IMR-90 (cell line): Measurements from ENCODE around the gene SAMM50. TPM values are rescaled to one million over a fixed set of nuclear protein-coding genes. Genes with fewer than 3 reads are reported as not detected.

ENCODE experiments used
- ATAC-seq: fragments of 200-7000 bp; cut with Tn5 transposase; 2 replicates; pipeline ENCODE4 v1.9.1; 2020; ENCODE audit warnings: low read depth, mild to moderate bottlenecking, moderate library complexity
- BruUV-seq: library from RNA; stranded (reverse); fragments of 400-500 nt; replicated peaks from 2 replicates; lab custom pipeline; 2021; lab: Mats Ljungman, UMichigan
- CTCF ChIA-PET: fragments of 300-600 bp; formaldehyde crosslinking; extraction: SDS; loops from one replicate; lab custom pipeline; 2021; ENCODE audit warnings: antibody characterized with exemption; lab: Yijun Ruan, JAX
- POLR2A ChIA-PET: fragments of 300-600 bp; sonication (Branson Sonifier 250); formaldehyde crosslinking; loops from one replicate; lab custom pipeline; 2022; ENCODE audit warnings: antibody characterized with exemption; ENCODE audit not compliant: unreplicated experiment; lab: Charles Lee
- DNase-seq: peaks from one replicate; pipeline ENCODE4 v3.0.0; 2013
- H2AFZ ChIP-seq: replicated peaks from 2 replicates; pipeline ENCODE3; 2013; ENCODE audit warnings: low read length, mild to moderate bottlenecking; ENCODE audit not compliant: poor library complexity
- H2AK5ac ChIP-seq: 2 replicates; pipeline ENCODE4 v1.6.1; 2013; ENCODE audit warnings: low read depth, low read length, inconsistent platforms
- H2AK9ac ChIP-seq: replicated peaks from 2 replicates; pipeline ENCODE3; 2013; ENCODE audit warnings: mild to moderate bottlenecking, low read depth, low read length, moderate library complexity; ENCODE audit not compliant: poor library complexity
- H2BK120ac ChIP-seq: 2 replicates; pipeline ENCODE4 v1.6.1; 2013; ENCODE audit warnings: low read depth, low read length, inconsistent platforms
- H2BK15ac ChIP-seq: 3 replicates; pipeline ENCODE4 v1.6.1; 2013; ENCODE audit warnings: low read depth, low read length, inconsistent platforms
- H2BK20ac ChIP-seq: 2 replicates; pipeline ENCODE4 v1.6.1; 2013; ENCODE audit warnings: low read depth, mild to moderate bottlenecking, inconsistent platforms, low read length, moderate library complexity
- H2BK5ac ChIP-seq: 2 replicates; pipeline ENCODE4 v1.6.1; 2013; ENCODE audit warnings: mild to moderate bottlenecking, low read depth, low read length, inconsistent platforms; ENCODE audit not compliant: poor library complexity, severe bottlenecking
- H3K14ac ChIP-seq: replicated peaks from 2 replicates; pipeline ENCODE4 v1.6.1; 2013; ENCODE audit warnings: low read depth, low read length, inconsistent platforms
- H3K18ac ChIP-seq: 2 replicates; pipeline ENCODE4 v1.6.1; 2013; ENCODE audit warnings: low read depth, low read length, control low read depth
- H3K23ac ChIP-seq: 2 replicates; pipeline ENCODE4 v1.6.1; 2013; ENCODE audit warnings: low read depth, low read length, inconsistent platforms
- H3K27ac ChIP-seq: 2 replicates; pipeline ENCODE4 v1.5.1; 2013; ENCODE audit warnings: mild to moderate bottlenecking, control low read depth, low read length; ENCODE audit not compliant: insufficient read depth
- H3K27me3 ChIP-seq: 2 replicates; pipeline ENCODE4 v1.6.1; 2013; ENCODE audit warnings: low read length; ENCODE audit not compliant: control insufficient read depth, insufficient read depth
- H3K36me3 ChIP-seq: 2 replicates; pipeline ENCODE4 v1.6.1; 2013; ENCODE audit warnings: low read length, mixed read lengths; ENCODE audit not compliant: control insufficient read depth, insufficient read depth
- H3K4ac ChIP-seq: 2 replicates; pipeline ENCODE4 v1.6.1; 2013; ENCODE audit warnings: low read depth, low read length, inconsistent platforms
- H3K4me1 ChIP-seq: 2 replicates; pipeline ENCODE4 v1.6.1; 2013; ENCODE audit warnings: low read length, mixed read lengths; ENCODE audit not compliant: control insufficient read depth, insufficient read depth
- H3K4me2 ChIP-seq: 2 replicates; pipeline ENCODE4 v1.6.1; 2013; ENCODE audit warnings: low read depth, mild to moderate bottlenecking, control low read depth, low read length, moderate library complexity
- H3K4me3 ChIP-seq: 2 replicates; pipeline ENCODE4 v1.5.1; 2013; ENCODE audit warnings: low read depth, mild to moderate bottlenecking, control low read depth, low read length, moderate library complexity; ENCODE audit not compliant: insufficient read depth
- H3K56ac ChIP-seq: 2 replicates; pipeline ENCODE4 v1.6.1; 2013; ENCODE audit warnings: low read length, inconsistent platforms; ENCODE audit not compliant: insufficient read depth; ENCODE audit errors: extremely low read depth
- H3K79me1 ChIP-seq, 2 experiments: 2 replicates each; pipeline ENCODE4 v1.6.1; 2013; ENCODE audit warnings: low read length in 2 of 2, inconsistent platforms in 1 of 2, low read depth in 1 of 2
- H3K9ac ChIP-seq: 2 replicates; pipeline ENCODE4 v1.6.1; 2013; ENCODE audit warnings: low read depth, low read length, control low read depth
- H3K9me1 ChIP-seq: 2 replicates; pipeline ENCODE4 v1.6.1; 2013; ENCODE audit warnings: low read length, inconsistent platforms; ENCODE audit not compliant: insufficient read depth
- H3K9me3 ChIP-seq: 2 replicates; pipeline ENCODE4 v1.6.1; 2013; ENCODE audit warnings: low read length; ENCODE audit not compliant: control insufficient read depth, insufficient read depth
- H4K20me1 ChIP-seq: 2 replicates; pipeline ENCODE4 v1.6.1; 2013; ENCODE audit warnings: low read length, inconsistent platforms; ENCODE audit not compliant: insufficient read depth
- H4K5ac ChIP-seq: 2 replicates; pipeline ENCODE4 v1.6.1; 2013; ENCODE audit warnings: mild to moderate bottlenecking, low read depth, low read length, control low read depth
- H4K8ac ChIP-seq, 2 experiments: 2 replicates each; pipeline ENCODE4 v1.6.1; 2013; ENCODE audit warnings: low read depth in 2 of 2, low read length in 2 of 2, control low read depth in 1 of 2, inconsistent platforms in 1 of 2
- H4K91ac ChIP-seq: 2 replicates; pipeline ENCODE4 v1.6.1; 2013; ENCODE audit warnings: low read depth, low read length, inconsistent platforms; ENCODE audit not compliant: insufficient read depth
- BHLHE40 ChIP-seq: fragments of 150-350 bp; IDR thresholded peaks from 2 replicates; pipeline ENCODE4 v1.6.1; 2016; ENCODE audit warnings: mild to moderate bottlenecking, low read depth, low read length
- CEBPB ChIP-seq: IDR thresholded peaks from 2 replicates; pipeline ENCODE4 v1.6.1; 2012; ENCODE audit warnings: low read depth, low read length, improper control_type of control experiment
- CHD1 ChIP-seq: IDR thresholded peaks from 2 replicates; pipeline ENCODE4 v1.6.1; 2012; ENCODE audit warnings: low read depth, low read length, improper control_type of control experiment
- CTCF ChIP-seq: conservative IDR thresholded peaks from 2 replicates; pipeline ENCODE4 v1.5.1; 2012; ENCODE audit warnings: mild to moderate bottlenecking, low read depth, low read length, improper control_type of control experiment
- ELK1 ChIP-seq: fragments of 150-350 bp; IDR thresholded peaks from 2 replicates; pipeline ENCODE4 v1.6.1; 2016; ENCODE audit warnings: low read depth, mild to moderate bottlenecking, low read length, moderate library complexity, borderline replicate concordance
- FOS ChIP-seq: fragments of 150-350 bp; IDR thresholded peaks from 2 replicates; pipeline ENCODE4 v1.6.1; 2016; ENCODE audit warnings: low read depth, low read length
- MAFK ChIP-seq: IDR thresholded peaks from 2 replicates; pipeline ENCODE4 v1.6.1; 2012; ENCODE audit warnings: low read depth, low read length, improper control_type of control experiment
- MAZ ChIP-seq: IDR thresholded peaks from 2 replicates; pipeline ENCODE4 v1.6.1; 2012; ENCODE audit warnings: low read depth, mild to moderate bottlenecking, low read length, improper control_type of control experiment, moderate library complexity, borderline replicate concordance
- MXI1 ChIP-seq: IDR thresholded peaks from 2 replicates; pipeline ENCODE4 v1.6.1; 2012; ENCODE audit warnings: low read depth, mild to moderate bottlenecking, low read length, moderate library complexity, borderline replicate concordance
- NFE2L2 ChIP-seq: fragments of 150-350 bp; IDR thresholded peaks from 2 replicates; pipeline ENCODE4 v1.6.1; 2016; ENCODE audit warnings: low read depth, mild to moderate bottlenecking, low read length
- POLR2A ChIP-seq: IDR thresholded peaks from 2 replicates; pipeline ENCODE4 v1.6.1; 2012; ENCODE audit warnings: mild to moderate bottlenecking, low read depth, low read length
- RAD21 ChIP-seq: IDR thresholded peaks from 2 replicates; pipeline ENCODE4 v1.6.1; 2012; ENCODE audit warnings: low read length, improper control_type of control experiment
- RCOR1 ChIP-seq: IDR thresholded peaks from 2 replicates; pipeline ENCODE4 v1.6.1; 2012; ENCODE audit warnings: mild to moderate bottlenecking, low read length, improper control_type of control experiment; ENCODE audit not compliant: insufficient replicate concordance
- RFX5 ChIP-seq: IDR thresholded peaks from 2 replicates; pipeline ENCODE4 v1.8.0; 2012; ENCODE audit warnings: low read depth, mild to moderate bottlenecking, low read length, moderate library complexity
- SMC3 ChIP-seq: fragments of 150-350 bp; IDR thresholded peaks from 2 replicates; pipeline ENCODE4 v1.6.1; 2016; ENCODE audit warnings: low read depth, mild to moderate bottlenecking, antibody characterized with exemption, low read length, moderate library complexity
- USF2 ChIP-seq: fragments of 150-350 bp; IDR thresholded peaks from 2 replicates; pipeline ENCODE4 v1.6.1; 2017; ENCODE audit warnings: mild to moderate bottlenecking, antibody characterized with exemption, low read length, low read depth
- WGBS, 2 experiments: methylation state at CpG; one replicate each; pipeline versions ENCODE4 v1.1.5 to v1.1.7; 2013; ENCODE audit warnings: missing lambda C conversion rate in 2 of 2; ENCODE audit not compliant: insufficient read length in 1 of 2; ENCODE audit errors: extremely low coverage in 2 of 2; 5-methylcytosine and 5-hydroxymethylcytosine counted together
- dilution Hi-C: fragments of 300-500 bp; cut with HindIII; formaldehyde crosslinking; loops from one replicate; pipeline ENCODE4 v1.14.3; 2018; ENCODE audit warnings: low sequenced_read_pairs; ENCODE audit not compliant: unreplicated experiment
- in situ Hi-C: fragments of 300-500 bp; cut with MboI; formaldehyde crosslinking; loops from 3 replicates; pipeline ENCODE4 v1.14.3; 2019; ENCODE audit warnings: low sequenced_read_pairs, inconsistent platforms, mixed read lengths
- intact Hi-C: fragments of 100-400 bp; cut with micrococcal nuclease; formaldehyde crosslinking; loops from 2 replicates; pipeline ENCODE4 v1.10.0; 2022
- polyA plus RNA-seq, 3 experiments: library from polyadenylated mRNA; depleted of rRNA; stranded (reverse); fragments of >200 nt; gene quantifications; 2 replicates each; pipeline ENCODE4 v1.2.3, GENCODE V29; 2012; ENCODE audit warnings: low replicate concordance in 1 of 3
- total RNA-seq: library from RNA; depleted of rRNA; stranded (reverse); fragments of >200 nt; gene quantifications from 2 replicates; pipeline ENCODE4 v1.2.3, GENCODE V29; 2012

Gene SAMM50
- total and polyA plus RNA-seq, 2 of the 4 experiments (the other 2 are of a cell fraction): 40.6 to 43.7 TPM

- no peak for ATAC-seq
- no peak overlapping the region for H3K14ac ChIP-seq
- ChIA-PET CTCF (no interaction called here), POLR2A (no interaction called here)
- H3K9ac ChIP-seq: no peak overlapping the region
- no peak overlapping the region for H3K4me2 ChIP-seq
- no peak overlapping the region for H2AFZ ChIP-seq
- H3K36me3 ChIP-seq: peaks cover 4% of the 10 kb centered on the region; the same call in 1 of the 2 replicates
- H2BK5ac ChIP-seq: no peak overlapping the region
- no TSS peak for BruUV-seq
- peaks cover 7% of the 10 kb centered on the region for H3K9me3 ChIP-seq
- H3K79me1 ChIP-seq: no peaks in the 10 kb centered on the region
- in situ Hi-C loops (no loop called here), dilution Hi-C loops (no loop called here), intact Hi-C loops (no loop called here)
- H2BK120ac ChIP-seq: no peak overlapping the region
- H3K27ac ChIP-seq: no peak overlapping the region
- H2BK20ac ChIP-seq: no peak overlapping the region
- H2BK15ac ChIP-seq: no peak overlapping the region
- H2AK9ac ChIP-seq: no peak overlapping the region
- peaks cover 3% of the 10 kb centered on the region; the same call in 1 of the 2 replicates for H3K9me1 ChIP-seq
- no peak overlapping the region for H4K5ac ChIP-seq
- no peak for DNase-seq
- no peaks in the 10 kb centered on the region for H3K4me1 ChIP-seq
- H2AK5ac ChIP-seq: no peak overlapping the region
- no peaks in the 10 kb centered on the region for H4K20me1 ChIP-seq
- H3K27me3 ChIP-seq: no peaks in the 10 kb centered on the region
- no peak overlapping the region for H3K4me3 ChIP-seq
- H4K91ac ChIP-seq: no peak overlapping the region
- H3K56ac ChIP-seq: no peak overlapping the region
- H3K18ac ChIP-seq: no peak overlapping the region
- TF ChIP-seq ELK1: no peak
- TF ChIP-seq MXI1: no peak
- TF ChIP-seq CTCF: no peak
- TF ChIP-seq BHLHE40: no peak
- no peak for TF ChIP-seq RAD21
- TF ChIP-seq NFE2L2: no peak
- no peak for TF ChIP-seq RFX5
- TF ChIP-seq MAZ: no peak
- TF ChIP-seq POLR2A: no peak
- TF ChIP-seq FOS: no peak
- TF ChIP-seq CEBPB: no peak
- no peak for TF ChIP-seq CHD1
- no peak for TF ChIP-seq USF2
- TF ChIP-seq SMC3: no peak
- no peak for TF ChIP-seq RCOR1
- no peak for TF ChIP-seq MAFK
- H4K8ac ChIP-seq: no peak overlapping the region
- H3K23ac ChIP-seq: no peak overlapping the region
- WGBS, 2 experiments: 100% methylated on average over 1 of the region's 4 CpGs; no CpG with 5 or more reads in 1 of the 2 experiments
- no peak overlapping the region for H3K4ac ChIP-seq
Observed at GRCh38 chr22:44005524-44005923, 50.3 kb downstream of the SAMM50 start.
